Measurements from ENCODE around the gene RFWD3. TPM values are rescaled to one million over a fixed set of nuclear protein-coding genes. Genes with fewer than 3 reads are reported as not detected.

RFWD3 gene, protein sequence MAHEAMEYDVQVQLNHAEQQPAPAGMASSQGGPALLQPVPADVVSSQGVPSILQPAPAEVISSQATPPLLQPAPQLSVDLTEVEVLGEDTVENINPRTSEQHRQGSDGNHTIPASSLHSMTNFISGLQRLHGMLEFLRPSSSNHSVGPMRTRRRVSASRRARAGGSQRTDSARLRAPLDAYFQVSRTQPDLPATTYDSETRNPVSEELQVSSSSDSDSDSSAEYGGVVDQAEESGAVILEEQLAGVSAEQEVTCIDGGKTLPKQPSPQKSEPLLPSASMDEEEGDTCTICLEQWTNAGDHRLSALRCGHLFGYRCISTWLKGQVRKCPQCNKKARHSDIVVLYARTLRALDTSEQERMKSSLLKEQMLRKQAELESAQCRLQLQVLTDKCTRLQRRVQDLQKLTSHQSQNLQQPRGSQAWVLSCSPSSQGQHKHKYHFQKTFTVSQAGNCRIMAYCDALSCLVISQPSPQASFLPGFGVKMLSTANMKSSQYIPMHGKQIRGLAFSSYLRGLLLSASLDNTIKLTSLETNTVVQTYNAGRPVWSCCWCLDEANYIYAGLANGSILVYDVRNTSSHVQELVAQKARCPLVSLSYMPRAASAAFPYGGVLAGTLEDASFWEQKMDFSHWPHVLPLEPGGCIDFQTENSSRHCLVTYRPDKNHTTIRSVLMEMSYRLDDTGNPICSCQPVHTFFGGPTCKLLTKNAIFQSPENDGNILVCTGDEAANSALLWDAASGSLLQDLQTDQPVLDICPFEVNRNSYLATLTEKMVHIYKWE
- 26.1 and 26.6 TPM in 2 replicates for total RNA-seq

GRCh38 chr16:74666425-74667254 is at the start of gene RFWD3:
Gene RFWD3, minus strand, starts transcription at chr16:74666877. Its CDS starts 5,428 bp downstream, at chr16:74661449.

GRCh38 chr16:74700438-74701225 is 34.0 kb upstream of the RFWD3 start, which contains the start of gene MLKL:
Gene MLKL, minus strand, starts transcription at chr16:74700862. Its CDS starts 5,105 bp downstream, at chr16:74695757.

DNA sequence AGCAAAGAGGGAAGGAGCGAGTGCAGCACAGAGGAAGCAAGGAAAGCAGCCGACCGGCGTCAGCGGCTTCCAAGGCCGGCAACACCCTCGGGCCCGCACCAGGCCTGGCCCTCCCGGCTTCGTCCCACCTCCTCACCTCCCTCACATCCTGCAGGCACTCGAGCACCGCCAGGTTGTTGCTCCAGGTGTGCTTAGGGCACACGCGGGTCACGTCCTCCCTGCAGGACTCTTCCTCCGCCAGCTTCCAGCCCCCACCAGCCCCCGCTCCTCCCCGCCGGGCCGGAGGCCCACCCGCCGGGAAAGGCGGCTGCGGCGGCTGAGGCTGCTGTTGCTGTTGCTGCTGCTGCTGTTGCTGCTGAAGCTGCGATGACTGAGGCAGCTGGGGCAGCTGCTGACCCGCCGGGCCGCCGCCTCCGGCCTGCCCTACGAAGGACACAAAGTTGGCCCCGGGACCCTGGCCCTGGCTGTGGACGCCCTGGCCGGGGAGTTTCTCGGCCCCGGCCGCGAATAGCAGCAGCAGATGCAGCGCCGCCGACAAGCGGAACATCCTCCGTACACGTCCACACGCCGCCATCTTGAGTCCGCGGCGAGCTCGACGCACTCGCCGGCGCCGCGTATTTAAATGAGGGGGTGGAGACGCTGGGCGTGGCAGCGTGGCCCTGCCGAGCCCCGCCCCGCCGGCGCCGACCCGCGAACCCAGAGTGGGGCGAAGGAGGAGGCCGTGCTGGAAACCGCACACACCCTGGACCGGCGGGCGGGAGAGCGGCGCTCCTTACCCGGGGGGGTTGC is 60.0 kb downstream of the RFWD3 start, which contains the start of gene GLG1:
GLG1 (minus strand) TSS at position 594 of the 789 bp plus-strand sequence; CDS start at position 574, 20 bp downstream.

Other genes starting within 250 kb of the RFWD3 start
- gene CLEC18B, start 245.4 kb downstream of the RFWD3 start, total RNA-seq = not detected in 2 replicates
- 130 and 192 TPM in 2 replicates for gene GLG1, start 59.8 kb downstream of the RFWD3 start, total RNA-seq
- gene MLKL, start 34.0 kb upstream of the RFWD3 start, total RNA-seq = 3.0 and 8.8 TPM in 2 replicates
- gene FA2H, start 107.9 kb upstream of the RFWD3 start, total RNA-seq = not detected in 2 replicates